HepG2 (cell line): ENCODE results near the gene CLDN20. TPM values are rescaled to one million over a fixed set of nuclear protein-coding genes. Genes with fewer than 3 reads are reported as not detected.

Experiments
- CBX5 ChIP-seq: sonication (generic); formaldehyde crosslinking; IDR thresholded peaks from 2 replicates; pipeline ENCODE4 v1.4.0; 2020; ENCODE audit warnings: missing genetic modification reagents, borderline replicate concordance
- DR1 ChIP-seq: sonication (generic); formaldehyde crosslinking; IDR thresholded peaks from 2 replicates; pipeline ENCODE4 v1.8.0; 2021; ENCODE audit warnings: mild to moderate bottlenecking, missing genetic modification reagents, inconsistent platforms
- E2F2 ChIP-seq: sonication (generic); formaldehyde crosslinking; IDR thresholded peaks from 2 replicates; pipeline ENCODE4 v1.4.0; 2020; ENCODE audit warnings: missing genetic modification reagents, borderline replicate concordance
- FOXK2 ChIP-seq: fragments of 450-650 bp; IDR thresholded peaks from 2 replicates; pipeline ENCODE4 v1.6.1; 2016
- KLF15 ChIP-seq: sonication (generic); formaldehyde crosslinking; IDR thresholded peaks from 2 replicates; pipeline ENCODE4 v1.8.1; 2023; ENCODE audit warnings: borderline replicate concordance, mild to moderate bottlenecking, inconsistent platforms, missing genetic modification reagents, mixed read lengths
- KMT2B ChIP-seq: IDR thresholded peaks from 2 replicates; pipeline ENCODE4 v1.6.1; 2016; ENCODE audit warnings: missing genetic modification reagents, missing compliant biosample characterization
- LBX2 ChIP-seq: sonication (generic); formaldehyde crosslinking; IDR thresholded peaks from 2 replicates; pipeline ENCODE4 v1.5.0; 2020; ENCODE audit warnings: missing genetic modification reagents, mild to moderate bottlenecking, borderline replicate concordance
- MED8 ChIP-seq: sonication (generic); formaldehyde crosslinking; IDR thresholded peaks from 2 replicates; pipeline ENCODE4 v1.8.1; 2023; ENCODE audit warnings: mild to moderate bottlenecking, missing genetic modification reagents; ENCODE audit not compliant: insufficient replicate concordance
- NBN ChIP-seq: fragments of 450-650 bp; conservative IDR thresholded peaks from 2 replicates; pipeline ENCODE4 v1.6.1; 2017
- NFIB ChIP-seq: sonication (generic); formaldehyde crosslinking; IDR thresholded peaks from 2 replicates; pipeline ENCODE4 v1.9.0; 2021; ENCODE audit warnings: missing genetic modification reagents, mild to moderate bottlenecking, borderline replicate concordance
- TFAP4 ChIP-seq: sonication (generic); IDR thresholded peaks from 2 replicates; pipeline ENCODE4 v1.6.1; 2016; ENCODE audit warnings: low read depth, borderline replicate concordance
- ZNF383 ChIP-seq: sonication (generic); formaldehyde crosslinking; IDR thresholded peaks from 2 replicates; pipeline ENCODE4 v1.4.0; 2020; ENCODE audit warnings: missing genetic modification reagents, mild to moderate bottlenecking, borderline replicate concordance
- ZNF512 ChIP-seq: sonication (generic); formaldehyde crosslinking; IDR thresholded peaks from 2 replicates; pipeline ENCODE4 v1.4.0; 2020; ENCODE audit warnings: mild to moderate bottlenecking, missing genetic modification reagents
- ZNF563 ChIP-seq: sonication (generic); formaldehyde crosslinking; IDR thresholded peaks from 2 replicates; pipeline ENCODE4 v1.8.0; 2022; ENCODE audit warnings: mild to moderate bottlenecking, moderate library complexity, missing genetic modification reagents
- ZNF766 ChIP-seq: sonication (generic); formaldehyde crosslinking; IDR thresholded peaks from 2 replicates; pipeline ENCODE4 v1.5.0; 2020; ENCODE audit warnings: missing genetic modification reagents, borderline replicate concordance
- polyA plus RNA-seq, 8 experiments: library from polyadenylated mRNA; depleted of rRNA in 3 of 8; stranded (reverse) in 7 of 8; unstranded in 1 of 8; fragments of >200 nt; fragmentation: Illumina TruSeq in 4 of 8; extraction: Trizol in 4 of 8; gene quantifications; 2 replicates each; pipeline versions ENCODE4 v1.2.1 to v1.2.3, GENCODE V29; 2011 to 2016; ENCODE audit warnings: low read depth in 4 of 8, missing spikeins in 1 of 8, mixed read lengths in 1 of 8; ENCODE audit not compliant: insufficient read depth in 1 of 8
- total RNA-seq, 5 experiments: library from RNA; depleted of rRNA; stranded (reverse); fragments of >200 nt; fragmentation: Illumina TruSeq; extraction: Trizol; gene quantifications; 2 replicates each; pipeline ENCODE4 v1.2.3, GENCODE V29; 2016; ENCODE audit warnings: low read depth in 1 of 5
- TF ChIP-seq, protein P1 (sequence below), 2 experiments: sonication (generic) in 1 of 2; formaldehyde crosslinking in 1 of 2; IDR thresholded peaks; 2 replicates each; pipeline versions ENCODE4 v1.5.1 to v1.6.1; 2011 to 2020; ENCODE audit warnings: borderline replicate concordance in 1 of 2, low read depth in 1 of 2, low read length in 1 of 2, mild to moderate bottlenecking in 1 of 2, missing genetic modification reagents in 1 of 2, moderate library complexity in 1 of 2
- TF ChIP-seq, protein P2 (sequence below): IDR thresholded peaks from 2 replicates; pipeline ENCODE4 v1.6.1; 2016; ENCODE audit warnings: missing biosample characterization, missing genetic modification reagents, low read depth
- TF ChIP-seq, protein P3 (sequence below): sonication (generic); formaldehyde crosslinking; IDR thresholded peaks from 2 replicates; pipeline ENCODE4 v1.4.0; 2020; ENCODE audit warnings: mild to moderate bottlenecking, missing genetic modification reagents

The CLDN20 gene
- total and polyA plus RNA-seq, 2 of the 13 experiments (the other 11 are each of a cell fraction or from before 2014, with no cell fraction given), result not detected

DNA sequence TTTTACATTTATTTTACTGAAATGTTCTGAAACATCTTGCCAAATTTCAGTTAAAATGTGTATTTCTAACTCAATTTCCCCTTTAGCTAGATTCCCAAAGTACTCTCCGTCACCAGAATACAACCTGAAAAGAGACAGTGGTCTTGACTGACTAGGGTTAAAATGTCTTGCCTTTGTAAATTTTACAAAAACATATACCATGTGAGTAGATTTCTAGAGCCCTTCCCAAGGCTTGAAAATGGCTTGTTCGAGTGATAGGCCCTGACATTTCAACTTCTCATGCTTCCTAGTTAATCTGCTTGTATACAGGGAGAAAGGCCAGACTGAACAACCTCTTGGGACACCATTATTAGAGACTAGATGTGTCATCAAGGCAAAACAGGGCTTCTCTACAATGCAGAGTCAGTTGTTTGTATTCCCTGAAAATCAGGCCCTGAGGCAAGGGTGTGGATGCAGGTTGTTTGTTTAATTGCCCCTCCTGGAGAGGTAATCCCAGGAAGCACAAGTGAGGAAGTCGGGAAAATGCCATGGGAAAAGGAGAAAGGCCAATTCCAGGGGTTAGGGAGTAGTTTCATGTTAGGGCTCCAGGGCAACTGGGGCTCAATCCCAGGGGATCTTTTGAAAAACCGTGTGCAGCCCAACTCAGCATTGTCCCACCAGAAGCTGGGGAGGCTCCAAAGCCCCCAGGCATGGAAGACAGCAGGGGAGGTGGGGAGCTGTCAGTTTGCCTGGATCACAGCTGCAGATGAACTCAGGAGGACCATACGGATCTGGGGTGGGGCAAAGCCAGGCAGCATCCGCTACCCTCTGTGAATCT lies 62.1 kb downstream of the CLDN20 start (continued):
- TF ChIP-seq, protein P1, sequence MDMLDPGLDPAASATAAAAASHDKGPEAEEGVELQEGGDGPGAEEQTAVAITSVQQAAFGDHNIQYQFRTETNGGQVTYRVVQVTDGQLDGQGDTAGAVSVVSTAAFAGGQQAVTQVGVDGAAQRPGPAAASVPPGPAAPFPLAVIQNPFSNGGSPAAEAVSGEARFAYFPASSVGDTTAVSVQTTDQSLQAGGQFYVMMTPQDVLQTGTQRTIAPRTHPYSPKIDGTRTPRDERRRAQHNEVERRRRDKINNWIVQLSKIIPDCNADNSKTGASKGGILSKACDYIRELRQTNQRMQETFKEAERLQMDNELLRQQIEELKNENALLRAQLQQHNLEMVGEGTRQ (IDR thresholded peaks at IDR 0.05; ENCODE audit: low read depth, low read length), result no peak
- TF ChIP-seq, protein P1 (CRISPR knock-in tag; IDR thresholded peaks at IDR 0.05; ENCODE audit: borderline replicate concordance), result no peak
- 0 out of 2 replicates have a peak, but pooled peaks have one; percentile 25 for TF ChIP-seq ZNF512 (CRISPR knock-in tag)
- no peak for TF ChIP-seq KMT2B (CRISPR knock-in tag)
- TF ChIP-seq DR1 (CRISPR knock-in tag), result no peak
- TF ChIP-seq E2F2 (CRISPR knock-in tag), result no peak
- TF ChIP-seq FOXK2, result no peak
- TF ChIP-seq TFAP4, result no peak
- TF ChIP-seq ZNF766 (CRISPR knock-in tag), result 0 out of 2 replicates have a peak, but pooled peaks have one; percentile 8
- TF ChIP-seq KLF15 (CRISPR knock-in tag), result no peak
- TF ChIP-seq ZNF563 (CRISPR knock-in tag), result no peak
- TF ChIP-seq NFIB, result no peak
- TF ChIP-seq MED8 (CRISPR knock-in tag), result no peak
- TF ChIP-seq CBX5 (CRISPR knock-in tag), result no peak; the same call in 1 of the 2 replicates
- TF ChIP-seq NBN, result no peak
- no peak for TF ChIP-seq LBX2 (CRISPR knock-in tag)
- TF ChIP-seq, protein P2, sequence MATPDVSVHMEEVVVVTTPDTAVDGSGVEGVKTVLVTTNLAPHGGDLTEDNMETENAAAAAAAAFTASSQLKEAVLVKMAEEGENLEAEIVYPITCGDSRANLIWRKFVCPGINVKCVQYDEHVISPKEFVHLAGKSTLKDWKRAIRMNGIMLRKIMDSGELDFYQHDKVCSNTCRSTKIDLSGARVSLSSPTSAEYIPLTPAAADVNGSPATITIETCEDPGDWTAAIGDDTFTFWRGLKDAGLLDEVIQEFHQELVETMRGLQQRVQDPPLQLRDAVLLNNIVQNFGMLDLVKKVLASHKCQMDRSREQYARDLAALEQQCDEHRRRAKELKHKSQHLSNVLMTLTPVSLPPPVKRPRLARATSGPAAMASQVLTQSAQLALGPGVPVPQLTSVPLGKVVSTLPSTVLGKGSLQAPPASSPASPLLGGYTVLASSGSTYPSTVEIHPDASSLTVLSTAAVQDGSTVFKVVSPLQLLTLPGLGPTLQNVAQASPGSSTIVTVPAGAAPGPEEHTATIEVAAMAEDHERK (CRISPR knock-in tag), result no peak; the same call in 1 of the 2 replicates
- TF ChIP-seq, protein P3, sequence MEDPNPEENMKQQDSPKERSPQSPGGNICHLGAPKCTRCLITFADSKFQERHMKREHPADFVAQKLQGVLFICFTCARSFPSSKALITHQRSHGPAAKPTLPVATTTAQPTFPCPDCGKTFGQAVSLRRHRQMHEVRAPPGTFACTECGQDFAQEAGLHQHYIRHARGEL (CRISPR knock-in tag), result no peak
- no peak for TF ChIP-seq ZNF383
